A673 (cell line): ENCODE results near the gene KCNJ14. TPM values are rescaled to one million over a fixed set of nuclear protein-coding genes. Genes with fewer than 3 reads are reported as not detected.

Experiments
- BruUV-seq: library from RNA; stranded (reverse); fragments of 400-500 nt; replicated peaks from 2 replicates; lab custom pipeline; 2021; lab: Mats Ljungman, UMichigan
- CTCF ChIA-PET: fragments of 300-600 bp; sonication (Branson Sonifier 250); formaldehyde crosslinking; loops from one replicate; lab custom pipeline; 2022; ENCODE audit warnings: antibody characterized with exemption; lab: Charles Lee
- POLR2A ChIA-PET: fragments of 300-600 bp; sonication (Branson Sonifier 250); formaldehyde crosslinking; loops from one replicate; lab custom pipeline; 2022; ENCODE audit warnings: antibody characterized with exemption; ENCODE audit not compliant: low non-redundant PET; lab: Charles Lee
- DNase-seq: peaks from one replicate; pipeline ENCODE4 v3.0.0-alpha.2; 2015; ENCODE audit warnings: low spot score
- H3K27ac ChIP-seq: fragments of 200-600 bp; sonication (generic); 2 replicates; pipeline ENCODE4 v1.5.1; 2016; ENCODE audit warnings: mixed run types, low read depth, mild to moderate bottlenecking, mixed read lengths, antibody characterized with exemption, low read length; ENCODE audit not compliant: poor library complexity, severe bottlenecking
- H3K27me3 ChIP-seq: fragments of 200-600 bp; sonication (generic); replicated peaks from 2 replicates; pipeline ENCODE4 v1.6.1; 2017; ENCODE audit warnings: mixed run types, low read depth, mild to moderate bottlenecking, mixed read lengths, antibody characterized with exemption, low read length; ENCODE audit not compliant: insufficient read depth, poor library complexity
- H3K36me3 ChIP-seq: fragments of 200-600 bp; sonication (generic); 2 replicates; pipeline ENCODE4 v1.6.1; 2016; ENCODE audit warnings: mixed run types, mild to moderate bottlenecking, mixed read lengths, antibody characterized with exemption, low read length; ENCODE audit not compliant: insufficient read depth, poor library complexity, severe bottlenecking
- H3K4me1 ChIP-seq: fragments of 200-600 bp; sonication (generic); 2 replicates; pipeline ENCODE4 v1.6.1; 2017; ENCODE audit warnings: mixed run types, mild to moderate bottlenecking, mixed read lengths, antibody characterized with exemption, low read length; ENCODE audit not compliant: insufficient read depth, poor library complexity, severe bottlenecking
- H3K4me3 ChIP-seq: fragments of 200-600 bp; sonication (generic); 2 replicates; pipeline ENCODE4 v1.5.1; 2016; ENCODE audit warnings: low read depth, mixed run types, mild to moderate bottlenecking, mixed read lengths, low read length; ENCODE audit not compliant: poor library complexity, severe bottlenecking
- H3K9me3 ChIP-seq: fragments of 200-600 bp; sonication (generic); 2 replicates; pipeline ENCODE4 v1.6.1; 2016; ENCODE audit warnings: mixed run types, low read depth, mild to moderate bottlenecking, mixed read lengths, antibody characterized with exemption, low read length; ENCODE audit not compliant: poor library complexity, severe bottlenecking
- CTCF ChIP-seq: fragments of 300-800, 200-600 bp; sonication (generic); conservative IDR thresholded peaks from 2 replicates; pipeline ENCODE4 v1.5.1; 2017; ENCODE audit warnings: low read depth, mild to moderate bottlenecking, antibody characterized with exemption, low read length, moderate library complexity, mixed read lengths
- EZH2 ChIP-seq: fragments of 200-600 bp; sonication (generic); IDR thresholded peaks from 2 replicates; pipeline ENCODE4 v1.6.1; 2017; ENCODE audit warnings: borderline replicate concordance, low read depth, mild to moderate bottlenecking, mixed read lengths, antibody characterized with exemption, low read length; ENCODE audit not compliant: poor library complexity, severe bottlenecking
- intact Hi-C: fragments of 100-400 bp; cut with micrococcal nuclease; formaldehyde crosslinking; loops from one replicate; pipeline ENCODE4 v1.10.0; 2022; ENCODE audit not compliant: unreplicated experiment
- total RNA-seq: library from RNA; stranded (reverse); gene quantifications from 2 replicates; pipeline ENCODE4 v1.2.3, GENCODE V29; 2021

Gene KCNJ14
- total RNA-seq, 1 experiment from 2014 or later: 6.5 TPM

GRCh38 chr19:48455908-48456562 lies 661 bp downstream of the KCNJ14 start:
- H3K4me1 ChIP-seq: no peaks in the 10 kb centered on the region
- no peaks in the 10 kb centered on the region for H3K27me3 ChIP-seq
- no peak for DNase-seq
- H3K9me3 ChIP-seq: no peaks in the 10 kb centered on the region
- intact Hi-C loops: no loop called here
- no TSS peak for BruUV-seq
- ChIA-PET CTCF (no interaction called here), POLR2A (no interaction called here)
- peaks cover 47% of the 10 kb centered on the region for H3K36me3 ChIP-seq
- H3K27ac ChIP-seq: no peak overlapping the region
- H3K4me3 ChIP-seq: no peak overlapping the region
- TF ChIP-seq CTCF: no peak
- no peak for TF ChIP-seq EZH2

- intact Hi-C loops: no loop called here
- H3K9me3 ChIP-seq: no peaks in the 10 kb centered on the region
- BruUV-seq: no TSS peak
- ChIA-PET POLR2A (no interaction called here), CTCF (interaction anchor here (0.6 kb wide), 1 partner anchor 136 kb away, joined by 3 read pairs; no protein-coding TSS in a partner anchor)
- H3K27me3 ChIP-seq: no peaks in the 10 kb centered on the region
- H3K36me3 ChIP-seq: peaks cover 44% of the 10 kb centered on the region
- TF ChIP-seq CTCF: no peak
- no peak for TF ChIP-seq EZH2
- DNase-seq: no peak
- no peak overlapping the region for H3K27ac ChIP-seq
- H3K4me3 ChIP-seq: no peak overlapping the region
- no peaks in the 10 kb centered on the region for H3K4me1 ChIP-seq
These were observed 1.5 kb downstream of the KCNJ14 start for GRCh38 chr19:48456864-48457263.

GRCh38 chr19:48458016-48458415 lies 2.6 kb downstream of the KCNJ14 start:
- H3K4me1 ChIP-seq: no peaks in the 10 kb centered on the region
- peaks cover 42% of the 10 kb centered on the region for H3K36me3 ChIP-seq
- BruUV-seq: no TSS peak
- H3K27ac ChIP-seq: no peak overlapping the region
- TF ChIP-seq EZH2 (no peak), CTCF (no peak)
- CTCF ChIA-PET: no interaction called here
- H3K4me3 ChIP-seq: no peak overlapping the region
- H3K27me3 ChIP-seq: no peaks in the 10 kb centered on the region
- POLR2A ChIA-PET: no interaction called here
- DNase-seq: no peak
- H3K9me3 ChIP-seq: no peaks in the 10 kb centered on the region
- intact Hi-C loops: no loop called here
